ENCODE data around the gene PGAP3. TPM values are rescaled to one million over a fixed set of nuclear protein-coding genes. Genes with fewer than 3 reads are reported as not detected.
A peak's percentile ranks its signal among the peaks of the same experiment; 100 is the strongest.

Gene PGAP3
- total RNA-seq, 3 donors from 2014 or later = 11.7 to 23.7 (median 21.6) TPM

DNA sequence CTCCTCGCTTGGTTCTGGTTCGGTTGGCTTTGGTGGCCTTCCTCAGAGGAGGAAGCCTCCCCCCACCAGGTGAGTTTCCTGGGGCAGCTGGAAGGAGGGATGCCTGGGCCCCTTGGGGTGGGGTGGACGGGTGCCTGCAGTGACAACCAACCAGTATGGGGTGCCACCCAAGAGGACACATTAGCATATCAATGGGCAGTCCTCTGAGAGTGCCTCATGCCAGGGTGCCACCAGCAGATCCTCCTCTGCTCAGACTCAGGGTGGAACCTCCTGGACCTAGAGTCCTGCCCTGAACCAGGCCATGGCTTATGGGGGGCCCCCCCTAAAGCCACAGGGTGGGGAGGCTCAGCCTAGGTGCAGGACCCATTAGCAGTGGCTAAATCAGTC is 58.4 kb downstream of the PGAP3 start:
- TF ChIP-seq CTCF (IDR thresholded peaks at IDR 0.05) = no peak
- no peak for TF ChIP-seq POLR2AphosphoS5 (IDR thresholded peaks at IDR 0.05)
- no peak for TF ChIP-seq POLR2A (IDR thresholded peaks at IDR 0.05)
- Histone ChIP-seq H3K36me3 (no peaks in the 10 kb centered on the region), H3K4me3 (peak overlapping the region in 1 of 3 donors; percentile 22), H3K9me3 (no peaks in the 10 kb centered on the region), H3K27ac (peak overlapping the region; percentile 91 to 93), H3K4me1 (peaks cover 8 to 14% of the 10 kb centered on the region in 2 donors), H3K27me3 (peaks cover 0 to 3% of the 10 kb centered on the region in 2 donors)
- DNase-seq (ENCODE audit: low spot score in 2 of 2) = no peak
- intact Hi-C loops (cut with DNase I; ENCODE audit: low total_unique reads) = loop anchor here (10.0 kb wide), 1 partner anchor 125 kb away; no protein-coding TSS in a partner anchor

- Histone ChIP-seq H3K36me3 (no peaks in the 10 kb centered on the region), H3K9me3 (no peaks in the 10 kb centered on the region), H3K27ac (peak overlapping the region; percentile 91 to 93), H3K27me3 (peaks cover 0 to 3% of the 10 kb centered on the region in 2 donors), H3K4me1 (peaks cover 6 to 14% of the 10 kb centered on the region in 2 donors), H3K4me3 (peak overlapping the region in 1 of 3 donors; percentile 70)
- TF ChIP-seq POLR2A (IDR thresholded peaks at IDR 0.05) (no peak), POLR2AphosphoS5 (IDR thresholded peaks at IDR 0.05) (no peak), CTCF (IDR thresholded peaks at IDR 0.05) (no peak)
- no peak for DNase-seq (ENCODE audit: low spot score in 2 of 2)
- intact Hi-C loops (cut with DNase I; ENCODE audit: low total_unique reads) = loop anchor here (10.0 kb wide), 1 partner anchor 126 kb away; no protein-coding TSS in a partner anchor
These were observed 59.0 kb downstream of the PGAP3 start for GRCh38 chr17:39628655-39629493.

- Histone ChIP-seq H3K36me3 (no peaks in the 10 kb centered on the region), H3K4me3 (peak overlapping the region in 2 of 3 donors; percentile 68 to 70), H3K9me3 (no peaks in the 10 kb centered on the region), H3K27ac (peak overlapping the region; percentile 91 to 93), H3K4me1 (peaks cover 6 to 20% of the 10 kb centered on the region in 2 donors), H3K27me3 (peaks cover 0 to 3% of the 10 kb centered on the region in 2 donors)
- no peak for DNase-seq (ENCODE audit: low spot score in 2 of 2)
- intact Hi-C loops (cut with DNase I; ENCODE audit: low total_unique reads) = loop anchor here (10.0 kb wide), 1 partner anchor 127 kb away; no protein-coding TSS in a partner anchor
- TF ChIP-seq POLR2AphosphoS5 (IDR thresholded peaks at IDR 0.05) (no peak), CTCF (IDR thresholded peaks at IDR 0.05) (no peak), POLR2A (IDR thresholded peaks at IDR 0.05) (no peak)
These were observed 59.9 kb downstream of the PGAP3 start for GRCh38 chr17:39627712-39628516.

DNA sequence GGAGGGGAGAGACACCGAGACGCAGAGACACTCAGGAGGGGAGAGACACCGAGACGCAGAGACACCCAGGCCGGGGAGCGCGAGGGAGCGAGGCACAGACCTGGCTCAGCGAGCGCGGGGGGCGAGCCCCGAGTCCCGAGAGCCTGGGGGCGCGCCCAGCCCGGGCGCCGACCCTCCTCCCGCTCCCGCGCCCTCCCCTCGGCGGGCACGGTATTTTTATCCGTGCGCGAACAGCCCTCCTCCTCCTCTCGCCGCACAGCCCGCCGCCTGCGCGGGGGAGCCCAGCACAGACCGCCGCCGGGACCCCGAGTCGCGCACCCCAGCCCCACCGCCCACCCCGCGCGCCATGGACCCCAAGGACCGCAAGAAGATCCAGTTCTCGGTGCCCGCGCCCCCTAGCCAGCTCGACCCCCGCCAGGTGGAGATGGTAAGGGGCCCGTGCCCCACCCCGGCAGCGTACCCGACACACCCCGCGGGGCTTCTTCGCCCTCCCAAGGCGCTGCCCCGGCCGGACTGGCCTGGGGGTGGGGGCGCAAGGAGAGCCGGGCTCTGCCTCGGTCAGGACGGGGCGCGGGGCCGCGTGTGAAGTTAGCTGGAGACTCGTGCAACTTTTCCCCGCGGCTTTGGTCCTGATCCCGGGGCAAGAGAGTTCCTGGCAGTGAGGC is 60.7 kb downstream of the PGAP3 start:
- Histone ChIP-seq H3K27me3 (peaks cover 0 to 3% of the 10 kb centered on the region in 2 donors), H3K4me3 (peak overlapping the region; percentile 14 to 70 (median 68)), H3K4me1 (peaks cover 6 to 22% of the 10 kb centered on the region in 2 donors), H3K36me3 (no peaks in the 10 kb centered on the region), H3K27ac (peak overlapping the region; percentile 91 to 93), H3K9me3 (no peaks in the 10 kb centered on the region)
- DNase-seq (ENCODE audit: low spot score in 2 of 2) = no peak
- intact Hi-C loops (cut with DNase I; ENCODE audit: low total_unique reads) = loop anchor here (10.0 kb wide), 1 partner anchor 128 kb away; no protein-coding TSS in a partner anchor
- no peak for TF ChIP-seq POLR2AphosphoS5 (IDR thresholded peaks at IDR 0.05)
- TF ChIP-seq POLR2A (IDR thresholded peaks at IDR 0.05) = no peak
- TF ChIP-seq CTCF (IDR thresholded peaks at IDR 0.05) = no peak

Measured in breast epithelium (tissue), 4 donors.